GM19397 (cell line): Measurements from ENCODE around the gene MKRN3.
"Not testable (repeated sequence)": the region's sequence is repeated elsewhere in the genome, so short reads cannot be mapped to it uniquely, and the experiment has no call there.

ENCODE experiments used
- ATAC-seq: cut with Tn5 transposase; IDR thresholded peaks from one replicate; pipeline ENCODE4 v1.9.1; 2021; ENCODE audit warnings: mild to moderate bottlenecking, moderate library complexity; ENCODE audit not compliant: unreplicated experiment

The MKRN3 gene

GRCh38 chr15:23578521-23579150 lies 13.2 kb downstream of the MKRN3 start:
- no peak for ATAC-seq

- ATAC-seq: no peak
These were observed 22.8 kb downstream of the MKRN3 start for GRCh38 chr15:23588268-23588667.

- ATAC-seq: no peak
These were observed 23.5 kb downstream of the MKRN3 start for GRCh38 chr15:23589012-23589411.

- no peak for ATAC-seq
These were observed 28.8 kb downstream of the MKRN3 start for GRCh38 chr15:23594252-23594770.

- ATAC-seq: no peak
These were observed 29.9 kb downstream of the MKRN3 start for GRCh38 chr15:23595368-23595767.

- ATAC-seq: no peak
These were observed 31.3 kb downstream of the MKRN3 start for GRCh38 chr15:23596736-23597135.

GRCh38 chr15:23597278-23597677 lies 31.8 kb downstream of the MKRN3 start:
- ATAC-seq: not testable (repeated sequence)

- ATAC-seq: no peak
These were observed 33.6 kb downstream of the MKRN3 start for GRCh38 chr15:23599053-23599452.

GRCh38 chr15:23602124-23602523 lies 36.6 kb downstream of the MKRN3 start:
- ATAC-seq: no peak

- ATAC-seq: no peak
These were observed 40.8 kb downstream of the MKRN3 start for GRCh38 chr15:23606226-23606625.

- no peak for ATAC-seq
These were observed 51.1 kb downstream of the MKRN3 start for GRCh38 chr15:23616536-23616935.
